OCI-LY7 (cell line): ENCODE data around the gene TTLL5. TPM values are rescaled to one million over a fixed set of nuclear protein-coding genes. Genes with fewer than 3 reads are reported as not detected.

Experiments used
- BruUV-seq: library from RNA; stranded (reverse); fragments of 400-500 nt; replicated peaks from 2 replicates; lab custom pipeline; 2021; lab: Mats Ljungman, UMichigan
- CTCF ChIA-PET: fragments of 300-600 bp; sonication (Branson Sonifier 250); formaldehyde crosslinking; loops from one replicate; lab custom pipeline; 2022; ENCODE audit warnings: antibody characterized with exemption; ENCODE audit not compliant: unreplicated experiment; lab: Charles Lee
- POLR2A ChIA-PET: fragments of 300-600 bp; sonication (Branson Sonifier 250); formaldehyde crosslinking; loops from one replicate; lab custom pipeline; 2022; ENCODE audit warnings: antibody characterized with exemption; lab: Charles Lee
- DNase-seq: peaks from one replicate; pipeline ENCODE4 v3.0.0-alpha.2; 2015; ENCODE audit warnings: low spot score
- H2AFZ ChIP-seq: fragments of 200-600 bp; sonication (generic), shearing (Covaris generic); 2 replicates; pipeline ENCODE4 v1.6.1; 2014; ENCODE audit warnings: mild to moderate bottlenecking, antibody characterized with exemption, low read length, moderate library complexity
- H3K27ac ChIP-seq: fragments of 200-600 bp; sonication (generic); 2 replicates; pipeline ENCODE4 v1.5.1; 2014; ENCODE audit warnings: mixed run types, low read depth, mild to moderate bottlenecking, moderate library complexity, low read length, inconsistent platforms; ENCODE audit not compliant: poor library complexity, severe bottlenecking
- H3K36me3 ChIP-seq: fragments of 200-600 bp; sonication (generic); 2 replicates; pipeline ENCODE4 v1.6.1; 2014; ENCODE audit warnings: mild to moderate bottlenecking, antibody characterized with exemption, low read length, moderate library complexity, mixed read lengths; ENCODE audit not compliant: insufficient read depth
- H3K4me1 ChIP-seq: fragments of 200-600 bp; sonication (generic); 2 replicates; pipeline ENCODE4 v1.5.1; 2014; ENCODE audit warnings: mild to moderate bottlenecking, low read length; ENCODE audit not compliant: insufficient read depth, poor library complexity, severe bottlenecking
- H3K4me2 ChIP-seq: fragments of 200-600 bp; sonication (generic); 2 replicates; pipeline ENCODE4 v1.6.1; 2014; ENCODE audit warnings: mild to moderate bottlenecking, low read length
- H3K4me3 ChIP-seq: fragments of 200-600 bp; sonication (generic); 2 replicates; pipeline ENCODE4 v1.5.1; 2014; ENCODE audit warnings: mild to moderate bottlenecking, low read depth, low read length; ENCODE audit not compliant: poor library complexity, severe bottlenecking
- H3K79me2 ChIP-seq: fragments of 200-600 bp; sonication (generic); 2 replicates; pipeline ENCODE4 v1.6.1; 2016; ENCODE audit warnings: low read depth, mild to moderate bottlenecking, low read length, moderate library complexity, mixed read lengths; ENCODE audit not compliant: insufficient read depth
- H3K9me2 ChIP-seq: fragments of 200-600 bp; sonication (generic); 2 replicates; pipeline ENCODE4 v1.6.1; 2016; ENCODE audit warnings: mild to moderate bottlenecking, low read length, mixed read lengths; ENCODE audit not compliant: insufficient read depth
- H3K9me3 ChIP-seq: fragments of 200-600 bp; sonication (generic); 2 replicates; pipeline ENCODE4 v1.6.1; 2014; ENCODE audit warnings: mild to moderate bottlenecking, mixed run types, low read length, mixed read lengths
- H4K20me1 ChIP-seq: fragments of 200-600 bp; sonication (generic); 2 replicates; pipeline ENCODE4 v1.6.1; 2014; ENCODE audit warnings: mild to moderate bottlenecking, antibody characterized with exemption, low read length, moderate library complexity, mixed read lengths; ENCODE audit not compliant: insufficient read depth
- EZH2phosphoT487 ChIP-seq: fragments of 200-600 bp; sonication (generic); IDR thresholded peaks from 2 replicates; pipeline ENCODE4 v1.6.1; 2018; ENCODE audit warnings: low read depth, borderline replicate concordance, mild to moderate bottlenecking, mixed run types, antibody characterized with exemption, low read length, moderate library complexity, mixed read lengths
- intact Hi-C: fragments of 100-400 bp; cut with micrococcal nuclease; formaldehyde crosslinking; loops from one replicate; pipeline ENCODE4 v1.10.0; 2022; ENCODE audit not compliant: unreplicated experiment
- total RNA-seq, 2 experiments: library from RNA; depleted of rRNA in 1 of 2; stranded (reverse); fragments of >200 nt in 1 of 2; shearing (Covaris generic) in 1 of 2; gene quantifications; 2 replicates each; pipeline ENCODE4 v1.2.3, GENCODE V29; 2014 to 2022
- TF ChIP-seq, protein P1 (sequence below): fragments of 200-600 bp; sonication (generic); conservative IDR thresholded peaks from 2 replicates; pipeline ENCODE4 v1.5.1; 2014; ENCODE audit warnings: mild to moderate bottlenecking, antibody characterized with exemption, low read length, moderate library complexity, mixed read lengths

Gene TTLL5
- total RNA-seq, 2 experiments from 2014 or later, result 34.3 to 55.6 TPM

DNA sequence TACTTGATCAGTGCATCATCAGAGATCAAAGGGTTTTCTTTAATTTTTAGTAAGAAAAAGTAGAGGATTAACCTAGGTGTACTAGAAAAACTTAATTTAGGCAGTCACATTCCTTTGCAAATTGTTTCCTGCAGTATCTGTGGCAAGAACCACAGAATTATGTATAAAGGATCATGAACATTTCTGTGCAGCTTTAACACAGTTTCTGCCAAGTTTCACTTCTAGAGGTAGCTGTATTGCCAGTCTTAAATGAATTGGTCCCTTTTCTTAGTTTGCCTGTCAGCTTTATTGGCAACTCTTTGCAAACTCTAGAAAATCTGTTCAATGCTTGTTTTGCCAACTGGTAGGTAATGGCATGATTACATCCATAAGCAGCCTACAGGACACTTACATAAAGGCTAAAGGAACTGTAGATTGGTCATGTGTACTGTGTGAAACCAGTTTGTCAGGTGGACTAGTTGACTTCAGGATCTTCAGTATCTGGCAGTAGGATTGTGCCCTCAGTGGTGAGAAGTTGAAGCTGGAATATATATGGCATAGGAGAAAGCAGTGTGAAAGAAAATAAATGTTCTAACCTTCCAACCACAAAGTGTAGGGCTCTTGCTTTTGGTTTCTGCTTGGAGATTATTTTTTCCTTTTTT is 75.9 kb downstream of the TTLL5 start:
- no peak overlapping the region for H2AFZ ChIP-seq
- no peaks in the 10 kb centered on the region for H3K9me3 ChIP-seq
- no TSS peak for BruUV-seq
- H3K79me2 ChIP-seq, result no peaks in the 10 kb centered on the region
- intact Hi-C loops, result no loop called here
- H3K4me2 ChIP-seq, result no peak overlapping the region
- peaks cover 52% of the 10 kb centered on the region for H3K36me3 ChIP-seq
- H3K9me2 ChIP-seq, result no peaks in the 10 kb centered on the region
- ChIA-PET POLR2A (interaction anchor here (0.6 to 1.8 kb wide), 2 partner anchors 13 to 217 kb away, joined by 4 to 6 read pairs; no protein-coding TSS in a partner anchor), CTCF (no interaction called here)
- TF ChIP-seq EZH2phosphoT487, result no peak
- TF ChIP-seq, protein P1, sequence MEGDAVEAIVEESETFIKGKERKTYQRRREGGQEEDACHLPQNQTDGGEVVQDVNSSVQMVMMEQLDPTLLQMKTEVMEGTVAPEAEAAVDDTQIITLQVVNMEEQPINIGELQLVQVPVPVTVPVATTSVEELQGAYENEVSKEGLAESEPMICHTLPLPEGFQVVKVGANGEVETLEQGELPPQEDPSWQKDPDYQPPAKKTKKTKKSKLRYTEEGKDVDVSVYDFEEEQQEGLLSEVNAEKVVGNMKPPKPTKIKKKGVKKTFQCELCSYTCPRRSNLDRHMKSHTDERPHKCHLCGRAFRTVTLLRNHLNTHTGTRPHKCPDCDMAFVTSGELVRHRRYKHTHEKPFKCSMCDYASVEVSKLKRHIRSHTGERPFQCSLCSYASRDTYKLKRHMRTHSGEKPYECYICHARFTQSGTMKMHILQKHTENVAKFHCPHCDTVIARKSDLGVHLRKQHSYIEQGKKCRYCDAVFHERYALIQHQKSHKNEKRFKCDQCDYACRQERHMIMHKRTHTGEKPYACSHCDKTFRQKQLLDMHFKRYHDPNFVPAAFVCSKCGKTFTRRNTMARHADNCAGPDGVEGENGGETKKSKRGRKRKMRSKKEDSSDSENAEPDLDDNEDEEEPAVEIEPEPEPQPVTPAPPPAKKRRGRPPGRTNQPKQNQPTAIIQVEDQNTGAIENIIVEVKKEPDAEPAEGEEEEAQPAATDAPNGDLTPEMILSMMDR, result no peak
- H4K20me1 ChIP-seq, result no peaks in the 10 kb centered on the region
- H3K27ac ChIP-seq, result no peak overlapping the region
- H3K4me3 ChIP-seq, result no peak overlapping the region
- H3K4me1 ChIP-seq, result no peaks in the 10 kb centered on the region
- no peak for DNase-seq

DNA sequence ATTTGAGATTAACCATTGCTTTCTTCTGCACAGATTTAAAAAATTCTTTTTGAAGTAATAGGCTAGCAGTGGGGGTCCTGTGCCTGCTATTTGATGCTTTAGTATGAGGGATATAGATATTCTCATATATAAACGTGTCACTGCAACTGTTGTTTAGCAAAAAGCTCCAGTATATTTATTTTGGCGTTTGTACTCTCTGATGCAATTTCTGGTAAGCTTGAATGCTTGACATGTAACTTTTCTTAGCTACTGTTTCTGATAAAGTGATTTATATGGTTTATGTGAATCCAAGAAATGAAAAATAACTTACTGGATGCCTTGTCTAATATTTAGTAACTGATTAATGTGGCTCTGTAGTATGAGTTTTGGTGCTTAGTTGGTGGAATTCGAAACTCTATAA is 77.1 kb downstream of the TTLL5 start:
- no TSS peak for BruUV-seq

More for the DNA sequence above, 77.1 kb downstream of the TTLL5 start:
- Histone ChIP-seq H3K4me1 (no peaks in the 10 kb centered on the region), H3K9me2 (no peaks in the 10 kb centered on the region), H3K9me3 (no peaks in the 10 kb centered on the region), H3K4me3 (no peak overlapping the region), H3K27ac (no peak overlapping the region), H3K79me2 (no peaks in the 10 kb centered on the region), H3K4me2 (no peak overlapping the region), H4K20me1 (no peaks in the 10 kb centered on the region), H3K36me3 (peaks cover 48% of the 10 kb centered on the region), H2AFZ (no peak overlapping the region)
- POLR2A ChIA-PET, result interaction anchor here (0.7 to 1.8 kb wide), 2 partner anchors 8 to 12 kb away, joined by 3 to 4 read pairs; no protein-coding TSS in a partner anchor
- DNase-seq, result no peak
- CTCF ChIA-PET, result no interaction called here
- TF ChIP-seq, protein P1, result no peak
- TF ChIP-seq EZH2phosphoT487, result no peak
- intact Hi-C loops, result no loop called here
